GM18517 (cell line): ENCODE data around the gene PEX13.
A peak's percentile ranks its signal among the peaks of the same experiment; 100 is the strongest.
"Not testable (repeated sequence)": the region's sequence is repeated elsewhere in the genome, so short reads cannot be mapped to it uniquely, and the experiment has no call there.

ENCODE experiments used
- ATAC-seq: cut with Tn5 transposase; IDR thresholded peaks from one replicate; pipeline ENCODE4 v1.9.1; 2021; ENCODE audit warnings: mild to moderate bottlenecking, moderate library complexity; ENCODE audit not compliant: unreplicated experiment

The PEX13 gene

DNA sequence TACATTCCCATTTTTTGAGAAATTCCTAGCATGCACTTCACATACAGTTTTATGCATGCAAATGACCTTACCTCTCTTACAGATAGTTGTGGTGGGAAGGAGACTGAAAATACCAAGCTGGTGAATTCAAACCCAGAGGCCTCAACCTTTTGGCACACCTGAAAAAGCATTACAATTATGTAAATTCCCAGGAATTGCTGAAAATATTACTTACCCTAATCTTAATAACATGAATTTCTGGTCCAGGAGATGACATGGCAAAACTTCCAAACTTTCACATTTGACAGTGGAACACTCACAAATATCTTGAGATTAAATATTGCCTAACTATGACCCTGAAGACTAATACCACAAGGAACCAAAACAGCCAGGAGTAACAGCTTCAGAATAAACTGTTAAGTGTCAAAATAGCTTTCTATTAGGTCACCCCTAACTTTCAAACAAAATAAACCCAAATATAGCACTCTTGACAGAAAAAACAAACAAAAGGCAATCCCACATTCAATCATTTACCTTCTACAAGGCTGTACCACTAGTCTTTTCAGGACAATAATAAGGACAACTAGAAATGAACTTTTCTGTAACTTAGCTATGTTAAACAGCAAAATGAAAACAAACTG, 10.9 kb upstream of the PEX13 start:
- no peak for ATAC-seq

DNA sequence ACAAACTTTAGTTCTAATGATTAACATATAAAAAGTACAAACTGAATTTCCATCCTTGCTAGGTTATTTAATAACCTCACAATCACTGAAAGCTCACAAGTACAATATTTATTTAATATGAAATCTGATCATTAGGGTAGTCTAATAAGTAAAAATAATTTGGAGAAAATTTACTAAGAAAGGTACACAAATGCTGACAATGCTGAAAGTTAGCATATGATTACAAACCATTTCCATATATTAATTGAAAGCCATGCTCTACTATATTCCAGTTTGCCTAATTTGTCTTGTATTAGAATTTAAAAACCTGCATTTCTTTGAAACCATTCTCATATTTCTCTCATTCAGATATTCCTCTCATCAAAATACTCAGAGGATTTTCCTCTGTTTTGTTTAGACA, 8.2 kb upstream of the PEX13 start:
- ATAC-seq, result no peak

DNA sequence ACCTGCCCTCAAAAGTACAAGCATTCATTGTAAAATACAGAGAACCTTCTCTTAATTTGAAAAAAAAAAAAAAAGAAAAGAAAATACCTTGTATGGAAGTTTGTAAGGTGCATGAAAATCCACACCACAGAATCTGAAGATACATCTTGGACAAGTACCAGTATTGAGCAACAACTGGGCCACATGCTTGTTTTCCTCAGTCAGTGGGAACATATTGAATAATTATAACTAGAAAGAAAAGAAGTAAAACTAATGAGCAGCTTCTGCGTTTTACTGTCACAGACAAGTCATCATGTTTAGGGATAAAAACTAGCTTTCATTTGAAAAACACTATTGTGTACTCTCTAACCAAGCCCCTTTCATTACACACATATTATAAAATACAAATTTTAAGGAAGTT, 5.8 kb upstream of the PEX13 start:
- no peak for ATAC-seq

DNA sequence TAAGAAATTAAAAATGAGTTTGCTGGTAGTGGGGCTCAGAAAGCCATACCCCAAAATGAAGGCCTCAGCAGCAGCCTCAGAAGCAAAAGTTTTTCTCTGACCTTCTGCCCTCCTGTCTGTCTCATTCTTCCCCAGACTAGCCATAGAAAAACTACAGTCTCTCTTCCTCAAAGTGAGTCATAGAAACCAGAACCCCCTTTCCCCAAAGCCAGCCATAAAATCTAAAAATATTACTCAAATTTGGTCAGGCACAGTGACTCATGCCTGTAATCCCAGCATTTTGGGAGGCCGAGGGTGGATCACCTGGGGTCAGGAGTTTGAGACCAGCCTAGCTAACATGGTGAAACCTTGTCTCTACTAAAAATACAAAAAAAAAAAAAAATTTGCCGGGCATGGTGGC, 5.2 kb upstream of the PEX13 start:
- not testable (repeated sequence) for ATAC-seq

DNA sequence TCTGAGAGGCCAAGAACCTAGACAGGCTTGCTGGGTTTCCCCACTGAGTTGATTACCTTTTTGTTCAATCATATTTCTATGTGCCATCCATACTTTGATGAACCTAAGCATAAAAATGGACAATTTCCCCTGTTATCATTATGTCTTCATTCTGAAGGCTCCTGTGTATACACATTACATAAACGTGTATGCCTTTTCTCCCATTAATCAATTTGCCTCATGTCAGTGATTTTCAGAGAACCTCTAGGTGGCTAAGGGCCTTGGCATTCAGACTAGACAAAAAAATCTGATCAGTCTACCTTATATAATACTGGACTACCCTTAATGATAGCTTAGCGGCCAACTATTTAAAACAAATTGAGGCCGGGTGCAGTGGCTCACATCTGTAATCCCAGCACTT, 4.1 kb upstream of the PEX13 start:
- no peak for ATAC-seq

DNA sequence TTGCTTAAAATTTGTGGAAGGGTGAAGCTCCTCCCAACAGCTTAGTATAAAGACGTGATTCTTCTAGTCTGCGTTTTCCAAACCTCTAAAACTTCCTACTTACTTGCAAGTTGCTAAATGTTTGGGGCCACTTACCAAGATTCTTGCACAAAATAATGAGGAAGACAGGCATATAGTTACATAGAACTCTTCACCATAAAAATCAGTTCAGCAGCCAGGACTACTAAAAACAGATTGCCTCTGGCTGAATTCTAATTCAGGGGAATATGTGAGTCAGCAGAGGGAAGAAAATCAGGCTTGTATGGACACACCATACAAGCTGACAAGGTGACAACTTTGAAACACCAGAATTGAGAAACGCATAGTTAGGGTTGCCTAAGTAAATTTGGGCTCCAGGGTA, 2.8 kb upstream of the PEX13 start:
- ATAC-seq, result no peak

DNA sequence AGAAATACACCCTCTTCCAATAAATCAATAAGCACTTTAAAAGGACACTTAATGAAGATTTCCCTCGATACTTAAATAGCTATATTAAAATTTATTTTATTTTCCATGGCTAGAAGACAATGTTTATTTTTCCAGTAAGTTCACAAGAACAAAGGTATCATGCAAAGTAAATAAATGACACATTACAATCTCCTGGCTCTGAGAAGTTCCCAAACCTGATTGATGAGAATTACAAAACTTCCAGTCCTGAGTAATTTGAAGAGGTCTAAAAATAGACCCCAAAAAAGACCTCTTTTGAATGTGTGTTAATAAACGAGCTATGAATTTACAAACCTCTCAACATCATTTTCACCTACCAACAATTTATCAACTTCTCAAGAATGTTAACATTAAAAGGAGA, 1.5 kb upstream of the PEX13 start:
- no peak for ATAC-seq

DNA sequence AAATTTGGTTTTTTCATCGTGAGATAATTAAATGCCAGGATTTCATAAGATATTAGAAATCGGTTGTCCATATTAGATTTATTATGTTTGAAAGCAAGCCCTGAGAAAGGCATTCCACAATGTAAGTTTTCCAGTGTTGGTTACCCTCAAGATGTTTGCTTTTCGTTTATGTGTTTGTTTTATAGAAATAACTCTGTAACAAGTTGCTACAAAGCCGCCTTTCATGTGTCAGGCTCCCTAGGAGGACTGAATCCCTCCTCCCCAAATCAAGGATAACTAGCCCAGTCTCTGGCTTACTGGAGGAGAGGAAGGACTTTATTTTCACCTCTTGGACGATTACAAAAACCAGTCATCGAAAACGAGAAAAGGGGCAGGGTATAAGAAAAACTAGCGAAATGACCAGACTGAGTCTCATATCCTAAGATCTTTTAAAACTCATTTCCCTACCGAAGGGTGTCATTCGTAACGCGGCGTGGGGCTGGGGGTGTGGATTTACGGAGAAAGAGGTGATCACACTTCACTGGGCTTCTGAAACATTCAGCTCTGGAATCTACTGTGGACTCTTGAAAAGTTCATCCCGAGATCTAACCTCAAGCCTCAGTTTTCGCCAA, 1.0 kb upstream of the PEX13 start:
- peak; percentile 12 for ATAC-seq

DNA sequence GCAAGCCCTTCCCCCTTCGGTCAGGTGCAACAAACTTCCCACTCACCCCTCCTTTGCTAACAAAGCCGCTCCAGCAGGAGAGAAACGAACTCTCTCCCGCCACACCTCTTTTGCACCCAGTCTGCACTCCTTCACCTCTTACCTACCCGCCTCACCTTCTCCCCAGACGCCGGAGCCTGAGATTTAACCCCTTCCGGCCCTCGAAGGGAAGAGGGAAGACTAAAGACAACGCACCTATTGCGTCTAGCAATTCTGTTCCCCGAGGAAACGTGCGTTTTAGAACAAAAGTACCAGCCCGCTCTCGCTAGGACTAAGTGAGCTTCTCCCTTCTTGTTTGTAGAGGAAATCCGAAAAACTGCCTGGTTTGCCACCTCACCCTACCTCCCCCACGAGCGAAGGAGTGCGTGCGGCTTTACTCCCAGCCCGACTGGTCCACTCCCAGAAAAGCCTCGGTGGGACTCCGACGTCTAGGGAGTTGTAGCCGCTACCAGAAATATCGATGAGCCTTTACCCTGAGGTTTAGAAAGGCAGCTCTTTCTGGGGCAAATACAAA, 441 bp upstream of the PEX13 start:
- ATAC-seq, result peak; percentile 63

DNA sequence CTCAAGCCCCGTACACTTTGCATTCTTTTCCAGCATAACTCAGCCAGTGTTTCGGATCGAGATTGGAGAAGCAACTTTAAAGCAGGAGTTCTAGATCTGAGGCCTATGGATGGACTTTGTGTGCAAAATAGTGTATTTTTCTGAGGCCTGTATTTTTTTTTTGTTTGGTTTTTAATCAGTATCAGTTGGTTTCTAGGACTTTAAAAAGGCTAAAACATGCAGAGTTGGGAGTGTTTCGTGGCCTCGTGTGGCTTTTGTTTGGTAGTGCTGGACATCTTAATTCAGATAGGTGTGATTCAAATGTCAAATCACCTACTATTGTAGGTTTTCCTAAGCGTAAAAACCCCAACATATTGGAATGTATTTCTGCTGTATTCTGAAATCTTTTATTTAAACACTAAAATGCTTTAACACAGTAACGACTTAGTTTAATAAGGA, 817 bp downstream of the PEX13 start:
- ATAC-seq, result peak; percentile 16

DNA sequence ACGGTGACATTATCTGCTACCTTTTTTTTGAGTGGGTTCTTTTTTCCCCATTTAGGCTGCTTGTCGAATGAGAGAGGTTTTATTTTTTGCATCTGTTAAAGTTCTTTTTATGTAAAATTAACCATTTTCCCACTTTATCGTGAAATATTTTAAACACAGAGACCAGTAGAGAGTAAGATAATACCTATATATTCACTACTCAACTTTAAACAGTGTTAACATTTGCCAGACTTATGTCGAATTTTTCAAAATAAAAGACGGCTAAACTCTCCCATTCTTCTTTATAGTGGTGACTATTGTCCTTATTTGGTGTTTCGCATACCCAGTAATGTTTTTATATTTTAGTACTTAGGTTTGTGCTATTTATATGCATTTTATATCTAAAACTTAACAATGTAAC, 1.3 kb downstream of the PEX13 start:
- ATAC-seq, result no peak

DNA sequence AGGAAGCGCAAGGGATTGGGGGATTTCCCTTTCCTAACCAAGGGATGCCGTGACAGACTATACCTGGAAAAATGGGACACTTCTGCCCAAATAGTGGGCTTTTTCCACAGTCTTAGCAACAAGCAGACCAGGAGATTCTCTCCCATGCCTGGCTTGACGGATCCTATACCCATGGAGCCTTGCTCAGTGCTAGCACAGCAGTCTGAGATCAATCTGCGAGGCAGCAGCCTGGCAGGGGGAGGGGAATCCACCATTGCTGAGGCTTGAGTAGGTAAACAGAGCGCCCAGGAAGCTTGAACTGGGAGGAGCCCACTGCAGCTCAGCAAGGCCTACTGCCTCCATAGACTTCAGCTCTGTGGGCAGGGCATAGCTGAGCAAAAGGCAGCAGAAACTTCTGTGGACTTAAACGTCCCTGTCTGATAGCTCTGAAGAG, 3.7 kb downstream of the PEX13 start:
- no peak for ATAC-seq

DNA sequence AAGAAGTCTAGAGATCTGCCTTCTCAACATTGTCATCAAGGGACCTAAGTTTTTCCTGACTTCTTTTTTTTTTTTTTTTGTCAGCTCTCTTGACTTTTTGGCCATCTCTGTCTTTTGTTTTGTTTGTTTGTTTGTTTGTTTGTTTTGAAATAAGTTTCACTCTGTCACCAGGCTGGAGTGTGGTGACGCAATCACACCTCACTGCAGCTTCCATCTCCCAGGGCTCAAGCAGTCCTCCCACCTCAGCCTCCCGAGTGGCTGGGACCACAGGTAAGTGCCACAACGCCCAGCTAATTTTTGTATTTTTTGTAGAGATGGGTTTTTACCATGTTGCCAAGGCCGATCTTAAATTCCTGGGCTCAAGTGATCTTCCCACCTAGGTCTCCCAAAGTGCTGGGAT, 6.2 kb downstream of the PEX13 start:
- ATAC-seq, result no peak

DNA sequence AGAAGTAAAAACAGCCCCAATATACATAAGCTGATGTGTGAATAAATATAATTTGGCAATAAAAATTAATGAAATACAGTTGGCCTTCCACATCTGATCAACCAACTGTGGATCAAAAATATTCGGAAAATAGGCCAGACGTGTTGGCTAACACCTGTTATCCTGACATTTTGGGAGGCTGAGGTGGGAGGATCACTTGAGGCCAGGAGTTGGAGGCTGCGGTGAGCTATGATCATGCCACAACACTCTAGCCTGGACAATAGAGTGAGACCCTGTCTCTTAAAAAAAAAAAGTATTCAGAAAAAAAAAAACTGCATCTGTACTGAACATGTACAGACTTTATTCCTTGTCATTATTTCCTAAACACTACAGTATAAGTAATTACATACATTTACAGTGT, 12.0 kb downstream of the PEX13 start:
- ATAC-seq, result no peak

DNA sequence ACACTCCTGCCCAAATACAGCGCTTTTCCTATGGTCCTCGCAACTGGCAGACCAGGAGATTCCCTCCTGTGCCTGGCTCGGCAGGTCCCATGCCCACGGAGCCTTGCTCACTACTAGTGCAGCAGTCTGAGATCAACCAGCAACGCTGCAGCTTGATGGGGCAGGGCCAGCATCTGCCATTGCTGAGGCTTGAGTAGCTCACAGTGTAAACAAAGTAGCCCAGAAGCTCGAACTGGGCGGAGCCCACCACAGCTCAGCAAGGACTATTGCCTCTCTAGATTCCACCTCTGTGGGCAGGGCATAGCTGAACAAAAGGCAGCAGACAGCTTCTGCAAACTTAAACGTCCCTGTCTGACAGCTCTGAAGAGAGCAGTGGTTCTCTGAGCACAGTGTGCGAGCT, 17.1 kb downstream of the PEX13 start:
- not testable (repeated sequence) for ATAC-seq

DNA sequence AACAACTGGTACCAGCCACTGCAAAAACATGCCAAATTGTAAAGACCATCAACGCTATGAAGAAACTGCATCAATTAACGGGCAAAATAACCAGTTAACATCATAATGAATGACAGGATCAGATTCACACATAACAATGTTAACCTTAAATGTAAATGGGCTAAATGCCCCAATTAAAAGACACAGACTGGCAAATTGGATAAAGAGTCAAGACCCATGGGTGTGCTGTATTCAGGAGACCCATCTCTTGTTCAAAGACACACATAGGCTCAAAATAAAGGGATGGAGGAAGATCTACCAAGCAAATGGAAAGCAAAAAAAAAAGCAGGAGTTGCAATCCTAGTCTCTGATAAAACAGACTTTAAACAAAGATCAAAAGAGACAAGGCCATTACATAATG, 19.1 kb downstream of the PEX13 start:
- not testable (repeated sequence) for ATAC-seq

DNA sequence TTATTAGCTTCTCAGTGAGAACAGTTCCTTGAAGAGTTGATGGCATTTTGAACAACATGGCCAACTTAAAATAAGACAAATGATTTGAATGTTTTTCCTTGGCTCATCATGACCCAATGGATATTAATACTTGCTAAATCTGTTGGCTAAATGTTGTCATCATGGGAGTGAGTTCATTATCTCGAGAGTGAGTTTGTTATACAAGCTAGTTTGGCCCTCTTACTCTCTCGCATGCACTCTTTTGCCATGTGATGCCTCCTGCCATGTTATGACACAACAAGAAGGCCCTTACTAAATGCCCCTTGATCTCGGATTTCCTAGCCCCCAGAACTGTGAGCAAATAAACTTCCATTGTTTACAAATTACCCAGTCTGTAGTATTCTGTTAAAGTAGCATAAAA, 25.3 kb downstream of the PEX13 start:
- ATAC-seq, result no peak

DNA sequence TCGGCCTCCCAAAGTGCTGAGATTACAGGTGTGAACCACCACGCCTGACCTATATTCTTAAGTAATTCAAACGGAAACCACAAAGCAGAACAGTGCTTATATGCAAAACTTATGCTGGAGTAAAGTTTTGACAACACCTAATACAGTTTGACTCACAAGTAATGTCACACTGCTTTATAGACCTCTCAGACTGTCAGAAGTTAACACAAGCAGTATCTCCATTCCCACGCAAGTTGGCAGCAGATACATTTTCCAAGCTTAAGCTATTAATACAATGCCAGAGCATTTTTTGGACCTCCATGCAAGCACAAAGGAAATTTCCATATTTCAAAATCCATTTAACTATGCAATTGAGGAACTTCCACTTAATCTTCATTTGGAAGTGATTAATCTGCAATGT, 27.1 kb downstream of the PEX13 start:
- no peak for ATAC-seq

DNA sequence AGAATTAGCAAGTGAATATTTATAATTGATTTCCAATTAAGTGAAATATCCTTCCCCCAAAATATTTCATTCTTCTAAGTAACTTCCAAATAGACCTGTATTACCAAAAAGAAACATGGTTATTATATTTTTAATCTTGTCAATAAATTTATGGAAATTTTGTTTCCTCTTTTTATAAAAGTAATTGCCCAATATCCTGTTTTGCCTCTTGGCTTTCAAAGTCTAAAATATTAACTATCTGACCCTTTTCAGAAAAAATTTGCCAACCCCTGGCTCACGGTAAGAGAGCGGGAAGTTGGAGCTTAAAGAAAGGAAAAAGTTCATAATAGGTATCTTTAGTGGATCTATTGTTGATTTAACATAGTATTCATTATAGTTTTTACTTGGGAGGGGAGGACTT, 27.7 kb downstream of the PEX13 start:
- no peak for ATAC-seq

DNA sequence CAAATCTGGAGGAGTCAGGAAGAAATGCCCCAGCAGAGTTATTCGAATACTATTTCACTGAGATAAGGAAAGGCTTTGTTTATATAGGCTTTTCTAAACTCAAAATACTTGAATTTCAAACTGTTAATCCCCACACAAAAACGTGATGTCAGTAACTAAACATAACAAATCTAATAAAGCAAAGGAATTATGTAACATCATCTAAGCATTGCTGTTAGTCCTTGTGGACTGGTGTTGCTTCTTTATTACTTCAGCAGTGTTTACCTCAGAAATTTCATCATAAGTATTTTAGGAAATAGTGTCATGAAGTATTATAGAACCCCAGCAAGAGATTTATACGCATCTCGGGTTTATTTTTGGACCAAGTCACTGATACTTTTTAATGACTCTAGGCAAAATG, 28.5 kb downstream of the PEX13 start:
- no peak for ATAC-seq

DNA sequence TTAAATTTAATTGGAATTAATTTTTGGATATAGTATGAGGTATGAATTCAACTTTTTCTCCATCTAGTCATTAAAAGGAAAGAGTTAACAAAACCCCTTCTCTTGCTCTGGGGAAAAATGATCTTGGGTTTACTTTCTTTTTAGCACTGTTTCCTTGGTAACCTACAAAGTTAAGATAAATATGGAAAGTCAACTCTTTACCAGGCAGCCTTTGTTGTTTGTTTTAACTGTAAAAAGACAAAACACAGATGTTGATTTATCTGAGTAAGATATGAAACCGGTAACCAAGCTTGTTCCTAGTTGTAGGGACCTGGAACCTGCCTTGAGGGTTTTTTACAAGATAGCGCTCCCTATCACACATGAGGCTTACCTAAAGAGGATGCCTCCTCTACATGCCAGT, 38.0 kb downstream of the PEX13 start:
- no peak for ATAC-seq

DNA sequence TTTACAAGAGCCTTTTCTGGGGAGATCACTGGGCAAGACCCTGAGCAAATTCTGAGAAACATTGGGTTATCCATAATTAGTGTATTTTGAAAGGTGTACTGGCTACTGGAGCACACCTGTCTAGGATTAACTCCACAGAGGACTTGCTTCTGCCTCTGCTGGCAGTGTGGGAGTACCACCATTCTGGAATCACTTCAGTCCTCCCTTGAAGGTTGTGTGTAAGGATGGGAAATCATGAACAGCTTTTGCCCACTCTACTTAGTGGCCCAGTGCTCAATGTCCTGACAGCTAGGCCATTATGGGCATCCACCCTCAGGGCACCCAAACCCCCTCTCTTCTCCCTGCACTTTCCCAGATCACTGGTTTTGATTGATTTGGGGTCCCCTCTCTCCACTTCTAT, 40.0 kb downstream of the PEX13 start:
- no peak for ATAC-seq

DNA sequence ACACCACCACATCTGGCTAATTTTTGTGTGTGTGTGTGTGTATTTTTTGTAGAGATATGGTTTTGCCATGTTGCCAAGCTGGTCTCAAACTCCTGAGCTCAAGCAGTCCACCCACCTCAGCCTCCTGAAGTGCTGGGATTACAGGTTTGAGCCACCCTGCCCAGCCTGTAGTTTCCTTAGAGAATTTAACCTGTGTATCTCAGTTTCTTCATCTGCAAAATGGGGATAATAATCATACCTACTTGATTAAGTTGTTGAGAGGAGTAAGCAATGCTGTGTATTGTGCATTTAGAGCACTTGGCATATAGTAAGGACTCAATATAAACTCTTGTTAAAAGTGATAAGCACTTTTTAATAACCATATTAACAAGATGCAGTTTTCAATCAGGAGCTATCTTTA, 41.9 kb downstream of the PEX13 start:
- no peak for ATAC-seq
